Jurkat, Clone E6-1 (cell line): ENCODE measurements around the gene MYO18A.
"Not testable (repeated sequence)": the region's sequence is repeated elsewhere in the genome, so short reads cannot be mapped to it uniquely, and the experiment has no call there.

Experiments
- DNase-seq: peaks from one replicate; pipeline ENCODE4 v3.0.0-alpha.2; 2011; ENCODE audit warnings: low read depth, low spot score
- H3K4me3 ChIP-seq: 2 replicates; pipeline ENCODE4 v1.5.1; 2011; ENCODE audit warnings: mild to moderate bottlenecking, low read length, control low read depth, moderate library complexity

MYO18A gene

GRCh38 chr17:29094101-29094708 lies 86.0 kb downstream of the MYO18A start:
- DNase-seq = no peak
- no peak overlapping the region for H3K4me3 ChIP-seq

DNA sequence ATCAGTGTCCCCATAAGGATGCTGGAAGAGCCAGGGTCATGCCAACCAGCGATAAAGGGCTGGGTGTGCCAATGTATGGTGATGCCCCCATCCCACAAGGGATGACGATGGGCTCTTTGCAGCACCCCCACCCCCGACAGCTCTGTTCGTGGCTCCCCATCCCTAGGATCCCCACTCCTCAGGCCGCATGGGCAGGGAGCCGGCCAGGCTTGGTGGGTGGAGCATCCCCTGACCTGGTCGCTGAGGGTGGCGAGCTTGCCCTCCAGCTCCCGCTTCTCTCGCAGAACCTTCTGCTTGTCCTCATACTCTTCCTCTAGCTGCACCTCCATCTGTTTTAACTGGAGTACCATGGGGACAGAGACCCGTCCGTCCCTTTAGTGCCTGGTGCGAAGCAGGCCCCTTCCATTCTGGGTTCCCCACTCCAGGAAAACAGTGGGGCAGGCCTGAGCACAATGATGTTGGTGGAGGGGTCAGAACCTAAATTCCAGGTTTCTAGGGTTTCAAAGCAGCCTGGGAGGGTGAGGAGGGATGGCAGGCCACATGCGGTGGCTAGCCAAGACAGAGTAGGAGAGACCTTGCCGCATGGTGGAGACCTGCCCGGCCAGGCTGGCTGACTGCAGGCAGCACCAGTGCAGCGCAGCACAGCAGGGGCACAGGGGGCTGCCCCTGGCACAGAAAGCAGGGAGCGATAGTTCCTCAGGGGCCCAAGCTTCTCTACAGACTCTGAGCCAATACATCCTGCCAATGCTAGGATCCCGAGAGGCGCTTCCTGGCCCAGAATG lies 86.9 kb downstream of the MYO18A start:
- no peak overlapping the region for H3K4me3 ChIP-seq
- no peak for DNase-seq

- no peak for DNase-seq
- no peak overlapping the region for H3K4me3 ChIP-seq
Measured at GRCh38 chr17:29091606-29092289, 88.5 kb downstream of the MYO18A start.

- no peak overlapping the region for H3K4me3 ChIP-seq
- DNase-seq = no peak
Measured at GRCh38 chr17:29090750-29091605, 89.2 kb downstream of the MYO18A start.

DNA sequence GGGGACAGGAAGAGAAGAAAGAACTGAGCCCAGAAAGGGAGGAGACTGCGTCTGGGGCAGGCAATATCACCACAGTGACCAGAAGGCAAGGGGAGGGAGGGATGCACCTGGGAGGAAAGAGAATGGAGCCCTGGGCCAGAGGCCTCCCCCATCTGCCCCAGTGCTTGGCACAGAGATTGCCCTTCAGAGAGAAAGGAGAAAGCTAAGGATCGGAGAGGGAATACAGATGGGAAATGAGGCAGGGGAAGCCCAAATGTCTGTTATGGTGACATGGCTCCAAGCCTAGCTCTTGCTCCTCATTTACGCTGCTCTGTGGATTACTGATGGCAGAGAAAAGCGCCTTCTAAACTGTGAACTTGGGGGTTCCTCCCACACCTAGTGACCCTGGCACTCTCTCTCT lies 90.1 kb downstream of the MYO18A start:
- no peak for DNase-seq
- no peak overlapping the region for H3K4me3 ChIP-seq

GRCh38 chr17:29089601-29090044 lies 90.6 kb downstream of the MYO18A start:
- no peak for DNase-seq
- H3K4me3 ChIP-seq = no peak overlapping the region

DNA sequence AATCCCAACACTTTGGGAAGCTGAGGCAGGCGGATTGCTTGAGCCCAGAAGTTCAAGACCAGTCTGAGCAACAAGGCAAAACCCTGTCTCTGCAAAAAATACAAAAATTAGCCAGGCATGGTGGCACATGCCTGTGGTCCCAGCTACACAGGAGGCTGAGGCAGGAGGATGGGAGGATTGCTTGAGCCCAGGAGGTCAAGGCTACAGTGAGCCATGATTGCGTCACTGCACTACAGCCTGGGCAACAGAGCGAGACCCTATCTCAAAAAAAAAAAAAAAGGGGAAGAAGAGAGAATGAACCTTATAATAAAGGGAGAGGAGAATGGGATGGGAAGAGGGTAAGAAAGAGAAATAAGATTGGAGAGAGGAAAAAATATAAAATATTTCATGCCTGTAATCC lies 91.4 kb downstream of the MYO18A start:
- not testable (repeated sequence) for H3K4me3 ChIP-seq, DNase-seq

DNA sequence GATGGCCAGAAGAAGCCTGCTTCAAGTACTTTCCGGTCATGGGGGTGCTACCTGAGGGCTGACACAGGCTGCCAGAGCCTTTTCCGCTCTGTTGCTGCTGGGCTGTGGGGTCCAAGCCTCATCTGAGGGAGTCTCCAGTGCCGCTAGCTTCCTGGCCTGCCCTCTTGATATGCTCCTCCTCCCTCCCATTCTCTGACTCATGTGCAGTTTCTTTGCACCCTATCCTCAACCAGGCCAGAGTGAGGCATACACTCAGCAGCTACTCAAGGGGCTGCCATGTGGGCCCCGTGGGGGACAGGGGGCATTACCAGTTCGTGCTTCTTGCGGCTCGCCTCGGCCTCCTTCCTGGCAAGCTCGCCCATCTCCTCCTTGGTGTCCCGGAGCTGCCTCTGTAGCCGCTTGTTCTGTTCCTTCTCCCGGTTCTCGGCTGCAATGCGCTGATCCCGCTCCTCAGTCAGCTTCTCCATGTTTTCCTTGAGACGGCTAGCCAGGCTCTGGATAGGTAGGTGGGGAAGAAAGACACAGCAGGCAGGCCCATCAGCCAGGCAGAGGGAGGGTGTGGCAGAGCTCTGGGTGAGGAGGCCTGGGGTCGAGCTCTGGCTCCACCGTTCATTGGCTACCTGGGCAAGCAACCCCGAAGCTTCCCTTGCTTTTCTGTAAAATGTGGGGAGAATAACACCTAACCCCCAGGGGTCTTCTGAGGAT lies 93.4 kb downstream of the MYO18A start:
- H3K4me3 ChIP-seq = no peak overlapping the region
- DNase-seq = no peak

DNA sequence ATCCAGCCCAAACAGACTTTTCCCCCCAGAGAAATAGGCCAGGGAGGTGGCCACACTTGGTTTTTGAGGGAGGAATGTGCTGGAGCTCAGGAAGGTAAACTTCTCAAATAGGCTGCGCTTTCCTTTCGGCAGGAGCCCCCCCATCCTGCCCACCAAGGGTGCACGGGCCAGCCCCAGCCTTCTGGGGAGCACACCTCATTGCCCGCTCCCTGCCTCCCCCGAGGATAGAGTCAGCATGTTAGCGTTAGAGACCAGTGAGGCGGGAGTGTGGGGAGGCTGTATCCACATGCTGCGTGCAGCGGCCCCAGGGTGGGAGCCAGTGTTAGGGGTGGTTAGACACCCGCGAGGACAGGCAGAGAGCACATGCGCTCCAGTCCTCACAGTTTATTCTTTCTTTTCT lies 95.0 kb downstream of the MYO18A start:
- H3K4me3 ChIP-seq = no peak overlapping the region
- DNase-seq = no peak

GRCh38 chr17:29084541-29085146 lies 95.6 kb downstream of the MYO18A start:
- H3K4me3 ChIP-seq = no peak overlapping the region
- DNase-seq = no peak

- no peak overlapping the region for H3K4me3 ChIP-seq
- no peak for DNase-seq
Measured at GRCh38 chr17:29080965-29081364, 99.2 kb downstream of the MYO18A start.

- H3K4me3 ChIP-seq = no peak overlapping the region
- DNase-seq = no peak
Measured at GRCh38 chr17:29080323-29080722, 99.9 kb downstream of the MYO18A start.

DNA sequence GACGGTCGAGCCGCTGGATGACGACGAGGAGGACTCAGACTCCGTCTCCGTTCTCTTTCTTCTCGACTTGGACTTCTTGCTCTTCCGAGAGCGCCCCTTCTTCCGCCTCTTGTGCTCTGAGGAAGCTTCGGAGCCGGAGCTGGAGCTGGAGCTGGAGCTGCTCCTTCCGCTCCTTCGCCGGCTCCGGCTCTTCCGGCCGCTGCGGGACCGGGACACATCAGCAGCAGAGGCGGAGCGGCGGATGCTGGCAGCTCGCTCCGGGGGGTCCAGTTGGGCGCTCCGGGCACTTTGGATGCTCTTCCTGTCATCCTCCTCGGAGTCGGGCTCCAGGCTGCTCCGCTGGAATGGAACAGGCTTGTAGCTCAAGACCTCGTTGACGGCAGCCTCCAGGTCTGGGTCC lies 100.3 kb downstream of the MYO18A start:
- DNase-seq = no peak
- no peak overlapping the region for H3K4me3 ChIP-seq

DNA sequence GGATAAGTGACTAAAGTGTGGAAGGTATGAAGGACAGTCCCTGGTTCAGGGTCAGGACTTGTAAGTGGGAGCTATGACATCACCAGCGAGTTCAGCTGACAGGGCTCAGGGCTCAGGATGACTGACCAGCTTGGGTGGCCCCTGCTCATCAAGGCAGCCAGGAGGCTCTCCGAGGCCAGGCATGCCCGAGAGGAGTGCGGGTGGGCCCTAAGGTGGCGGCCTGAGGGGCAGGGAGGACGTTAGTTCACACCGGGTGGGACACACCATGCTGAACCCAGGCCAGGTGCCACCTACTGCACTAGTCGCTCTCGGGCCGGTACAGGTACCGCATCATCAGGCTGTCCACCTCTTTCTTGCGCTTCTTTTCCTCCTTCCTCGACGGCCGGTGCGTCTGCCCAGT lies 100.8 kb downstream of the MYO18A start:
- DNase-seq = no peak
- no peak overlapping the region for H3K4me3 ChIP-seq

DNA sequence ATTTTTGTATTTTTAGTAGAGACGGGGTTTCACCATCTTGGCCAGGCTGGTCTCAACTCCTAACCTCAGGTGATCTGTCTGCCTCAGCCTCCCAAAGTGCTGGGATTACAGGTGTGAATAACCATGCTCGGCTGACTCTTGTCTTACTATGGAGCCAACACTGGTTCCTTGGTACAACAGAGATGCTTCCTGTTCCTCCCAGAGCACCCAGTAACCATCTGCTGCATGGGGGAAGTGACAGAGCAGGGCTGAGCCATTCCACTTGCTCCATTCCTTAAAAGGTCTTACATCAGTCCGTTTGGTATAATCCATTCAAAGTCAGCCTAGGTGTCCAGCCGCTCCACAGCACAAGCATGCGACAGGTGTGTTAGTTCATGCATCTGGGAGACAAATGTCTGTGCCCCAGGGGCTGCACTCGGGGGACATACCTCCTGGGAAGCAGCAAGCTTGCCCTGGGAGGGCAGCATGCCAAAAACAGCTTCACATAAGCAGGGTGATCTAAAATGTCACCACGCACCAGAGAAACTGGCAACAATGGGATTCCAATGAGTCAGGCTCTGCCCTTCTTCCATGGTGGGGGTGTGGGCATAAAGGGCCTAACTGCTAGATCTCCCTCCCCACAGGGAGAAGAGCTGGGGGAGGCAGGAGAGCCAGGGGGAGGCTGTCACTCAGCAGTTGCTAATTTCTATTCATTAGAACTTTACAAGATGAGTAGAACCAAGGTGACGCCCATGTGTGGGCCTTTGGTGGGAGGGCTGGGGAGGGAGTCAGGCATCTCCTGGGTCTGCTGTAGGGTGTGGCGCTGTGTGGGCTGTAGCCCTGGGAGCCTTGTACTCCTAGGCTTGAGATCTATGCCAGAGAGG lies 101.8 kb downstream of the MYO18A start:
- no peak for DNase-seq
- no peak overlapping the region for H3K4me3 ChIP-seq

DNA sequence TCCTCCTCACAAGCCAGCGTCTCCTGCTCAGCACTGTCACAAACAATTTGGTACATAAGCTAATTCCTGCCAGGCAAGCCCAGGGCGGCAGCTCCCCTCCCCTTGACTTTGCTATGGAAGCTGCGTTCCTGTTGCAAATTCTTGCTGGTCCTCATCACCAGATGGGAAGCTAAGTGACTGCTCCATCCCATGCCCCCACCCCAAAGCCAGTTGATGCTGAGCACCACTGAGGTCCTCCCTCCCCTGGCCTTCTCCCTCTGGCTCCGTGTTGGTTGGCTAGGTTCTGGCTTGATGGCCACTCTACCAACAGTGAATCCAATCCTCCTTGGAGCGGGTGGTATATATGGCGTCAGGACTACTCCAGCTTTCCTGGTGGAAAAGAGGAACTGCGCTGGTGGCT lies 102.9 kb downstream of the MYO18A start:
- no peak for DNase-seq
- no peak overlapping the region for H3K4me3 ChIP-seq

DNA sequence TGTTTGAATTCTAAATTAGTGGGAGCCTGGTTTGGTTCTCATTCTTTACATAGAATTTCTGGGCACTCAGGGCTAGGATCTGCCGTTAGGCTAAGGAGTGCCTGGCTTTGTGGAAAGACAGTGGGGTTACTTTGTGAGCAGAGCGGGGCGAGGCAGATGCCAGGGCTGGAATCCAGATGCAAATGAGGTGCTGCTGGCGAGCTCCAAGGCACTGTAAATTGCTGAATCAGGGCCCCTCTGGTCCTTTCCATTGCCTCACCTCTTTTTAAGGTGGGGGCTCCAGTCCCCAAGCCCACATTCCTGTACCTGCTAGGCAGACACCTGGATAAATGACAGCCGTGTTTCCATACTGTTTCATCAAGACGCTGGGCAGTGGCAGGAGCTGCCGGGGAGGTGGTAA lies 103.5 kb downstream of the MYO18A start:
- DNase-seq = no peak
- no peak overlapping the region for H3K4me3 ChIP-seq

DNA sequence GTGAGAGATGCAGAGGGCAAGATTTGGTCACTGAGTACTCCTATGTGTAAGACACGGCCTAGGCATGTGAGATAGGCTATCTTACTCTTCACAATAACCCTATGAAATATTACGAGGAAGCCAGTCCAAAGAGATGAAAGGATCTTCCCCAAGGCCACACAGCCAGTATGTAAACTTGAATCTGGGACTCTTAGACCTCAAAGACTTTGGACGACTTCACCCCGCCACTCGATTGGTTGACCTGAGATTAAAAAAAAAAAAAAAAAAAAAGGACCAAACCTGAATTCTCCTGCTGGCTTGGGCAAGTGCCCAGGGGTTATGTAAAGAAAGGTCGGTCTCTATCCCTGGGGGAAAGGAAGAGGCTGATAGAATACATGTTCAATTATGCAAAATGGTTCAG lies 104.1 kb downstream of the MYO18A start:
- DNase-seq = no peak
- H3K4me3 ChIP-seq = no peak overlapping the region
